Measurements from ENCODE around the gene PICALM.
"Not testable (repeated sequence)": the region's sequence is repeated elsewhere in the genome, so short reads cannot be mapped to it uniquely, and the experiment has no call there.

Gene PICALM

GRCh38 chr11:85970593-85970992 is 98.3 kb downstream of the PICALM start:
- no peak for DNase-seq

GRCh38 chr11:85967457-85967856 is 101.4 kb downstream of the PICALM start:
- no peak for DNase-seq

DNA sequence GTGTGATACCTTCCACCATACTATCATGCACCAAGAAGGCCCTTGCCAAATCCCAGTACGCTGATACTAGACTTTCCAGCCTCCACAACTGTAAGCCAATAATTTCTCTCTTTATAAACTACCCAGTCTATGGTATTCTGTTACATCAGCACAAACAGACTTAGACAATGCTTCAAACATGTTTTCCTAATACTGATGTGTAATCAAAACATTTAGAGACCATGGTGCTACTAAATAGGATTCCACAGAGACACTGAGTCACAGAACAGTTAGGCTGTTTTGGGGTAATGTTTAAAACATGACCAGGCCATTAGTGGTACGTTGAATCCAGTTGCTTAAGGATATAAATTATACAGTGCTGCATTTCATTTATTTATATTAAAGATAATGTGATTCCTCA is 103.7 kb downstream of the PICALM start:
- DNase-seq: peak; percentile 25

DNA sequence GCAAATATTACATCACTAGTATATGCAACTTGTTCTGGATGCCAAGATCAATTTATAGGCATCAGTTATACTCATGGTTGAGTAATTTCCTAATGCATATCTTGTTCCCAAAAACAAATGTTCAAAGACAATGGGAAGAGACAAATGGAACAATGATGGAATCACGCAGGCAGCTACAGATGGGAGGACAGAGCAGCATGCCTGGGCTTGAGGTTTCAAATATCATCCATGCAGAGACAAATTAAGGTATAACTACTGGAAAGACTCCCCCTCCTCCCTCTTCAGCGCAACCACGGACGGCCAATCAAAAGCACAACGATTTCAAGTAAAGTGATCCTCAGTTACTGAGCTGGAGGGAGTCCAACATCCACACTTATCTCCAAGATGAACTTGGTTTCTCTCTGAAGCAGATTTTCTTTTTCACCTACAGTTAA is 106.9 kb downstream of the PICALM start:
- DNase-seq: peak; percentile 71

DNA sequence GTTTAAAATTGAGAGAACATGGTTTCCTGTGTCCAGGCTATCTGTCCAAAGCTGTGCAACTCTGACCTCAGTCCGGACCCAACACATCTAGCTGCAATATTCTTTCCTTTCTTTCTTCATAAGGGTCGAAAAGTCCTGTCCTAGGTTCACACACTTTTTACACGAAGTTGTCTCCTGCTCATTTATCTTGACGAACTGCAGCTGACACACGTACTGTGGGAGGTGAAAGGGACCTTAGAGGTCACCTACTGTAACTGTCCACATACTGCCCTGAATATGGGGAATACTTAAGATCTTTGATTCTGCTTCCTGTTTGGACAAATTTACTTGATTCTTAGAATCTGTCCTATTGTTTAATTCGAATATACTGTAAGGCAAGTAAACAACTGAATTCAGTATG is 107.8 kb downstream of the PICALM start:
- DNase-seq: no peak

DNA sequence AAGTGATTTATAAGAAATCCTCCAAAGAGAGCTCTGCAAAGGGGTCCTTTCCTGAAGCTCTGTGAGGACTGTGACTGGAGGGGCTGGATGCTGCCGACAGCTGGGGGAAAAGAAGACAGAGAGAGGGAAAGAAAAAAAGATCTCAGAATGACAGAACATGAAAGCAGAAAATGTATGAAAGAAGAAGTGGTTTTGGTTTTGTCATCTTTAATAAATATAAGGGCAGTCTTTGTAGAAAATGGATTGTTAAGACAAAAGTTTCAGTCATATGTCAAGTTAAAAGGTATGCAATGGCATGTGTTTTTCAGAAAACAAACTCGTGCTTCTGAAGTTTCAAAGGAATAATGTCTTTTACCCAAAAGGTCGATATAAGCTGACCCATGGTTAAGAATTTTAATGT is 108.2 kb downstream of the PICALM start:
- no peak for DNase-seq

DNA sequence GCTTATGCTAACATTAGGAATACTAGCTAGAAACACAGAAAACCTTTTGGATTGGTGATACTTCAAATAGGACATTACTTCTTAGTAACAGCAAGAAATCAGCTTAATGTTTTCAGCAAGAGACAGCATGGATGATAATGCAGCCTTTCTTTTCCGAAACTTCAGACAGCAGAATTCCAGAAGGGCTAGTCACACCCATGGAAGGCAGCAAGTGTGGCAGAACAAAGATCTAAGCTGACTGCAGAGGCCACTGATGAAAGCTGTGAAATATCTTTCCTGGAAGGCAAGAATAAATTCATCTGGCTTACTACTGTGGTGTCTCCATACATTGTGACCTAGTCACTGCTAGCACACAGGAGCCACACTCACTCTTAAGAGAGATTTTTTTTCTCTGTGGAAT is 113.4 kb downstream of the PICALM start:
- peak; percentile 91 for DNase-seq

DNA sequence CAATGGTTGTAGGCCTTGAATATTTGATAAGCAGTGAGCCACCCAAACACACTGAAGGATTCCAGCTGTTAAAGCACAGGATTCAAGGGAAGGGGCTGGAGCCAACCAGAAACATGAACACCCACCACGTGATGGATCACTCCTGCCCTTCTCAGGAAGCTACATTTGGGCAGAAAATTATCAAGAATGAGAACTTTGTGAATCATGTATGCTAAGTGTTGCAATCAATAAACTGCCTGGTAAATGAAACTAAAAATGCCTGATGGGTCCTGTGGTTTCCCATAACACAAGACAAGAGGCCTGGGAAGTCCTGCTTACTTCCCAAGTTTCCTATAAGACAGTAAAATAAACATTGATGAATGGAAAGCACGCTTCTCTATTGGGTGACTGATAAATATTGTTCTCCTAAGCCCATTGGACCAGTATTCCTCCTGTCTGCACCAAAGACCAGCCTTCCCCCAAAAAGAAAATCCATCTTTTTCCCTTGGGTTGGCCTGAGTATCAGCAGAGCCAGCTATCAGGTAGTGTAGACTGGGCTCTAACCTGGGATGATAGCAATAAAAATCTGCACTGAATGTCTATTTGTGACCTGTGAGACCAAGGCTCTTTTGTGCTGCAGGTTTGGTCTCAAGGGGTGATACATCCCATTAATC is 115.3 kb downstream of the PICALM start:
- DNase-seq: peak; percentile 31

DNA sequence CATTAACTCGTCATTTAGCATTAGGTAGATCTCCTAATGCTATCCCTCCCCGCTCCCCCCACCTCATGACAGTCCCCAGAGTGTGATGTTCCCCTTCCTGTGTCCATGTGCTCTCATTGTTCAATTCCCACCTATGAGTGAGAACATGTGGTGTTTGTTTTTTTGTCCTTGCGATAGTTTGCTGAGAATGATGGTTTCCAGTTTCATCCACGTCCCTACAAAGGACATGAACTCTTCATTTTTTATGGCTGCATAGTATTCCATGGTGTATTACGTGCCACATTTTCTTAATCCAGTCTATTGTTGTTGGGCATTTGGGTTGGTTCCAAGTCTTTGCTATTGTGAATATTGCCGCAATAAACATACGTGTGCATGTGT is 116.8 kb downstream of the PICALM start:
- DNase-seq: not testable (repeated sequence)

- DNase-seq: no peak
These were observed 117.3 kb downstream of the PICALM start for GRCh38 chr11:85951428-85952107.

- no peak for DNase-seq
These were observed 117.9 kb downstream of the PICALM start for GRCh38 chr11:85951049-85951405.

DNA sequence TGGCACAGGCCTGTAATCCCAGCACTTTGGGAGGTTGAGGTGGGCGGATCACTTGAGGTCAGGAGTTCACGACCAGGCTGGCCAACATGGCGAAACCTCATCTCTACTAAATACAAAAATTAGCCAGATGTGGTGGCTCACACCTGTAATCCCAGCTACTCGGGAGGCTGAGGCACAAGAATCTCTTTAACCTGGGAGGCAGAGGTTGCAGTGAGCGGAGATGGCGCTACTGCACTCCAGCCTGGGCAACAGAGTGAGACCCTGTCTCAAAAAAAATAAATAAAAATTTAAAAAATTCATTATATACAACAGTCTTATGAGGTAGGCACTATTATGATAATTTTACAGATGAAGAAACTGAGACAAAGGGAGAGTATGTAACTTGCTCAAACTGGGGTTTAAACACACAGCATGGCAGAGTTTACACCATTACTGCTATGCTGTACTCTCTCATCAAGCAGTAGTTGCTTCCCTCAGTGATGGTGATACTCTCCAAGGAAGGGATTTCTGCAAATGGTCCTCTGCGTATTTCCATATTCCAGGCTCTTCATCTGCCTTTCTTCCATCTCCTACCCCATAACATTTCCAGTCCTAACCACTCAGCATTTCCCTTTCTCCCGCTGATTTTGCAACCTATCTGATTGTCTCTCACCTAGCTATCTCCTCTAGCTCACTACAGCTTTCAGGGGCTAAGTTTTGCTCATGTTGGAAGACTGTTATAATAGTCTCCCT is 118.4 kb downstream of the PICALM start:
- no peak for DNase-seq

- no peak for DNase-seq
These were observed 119.1 kb downstream of the PICALM start for GRCh38 chr11:85949798-85950197.

GRCh38 chr11:85948884-85949283 is 120.0 kb downstream of the PICALM start:
- DNase-seq: no peak

GRCh38 chr11:85947431-85948272 is 121.2 kb downstream of the PICALM start:
- peak; percentile 89 for DNase-seq

GRCh38 chr11:85946221-85946620 is 122.7 kb downstream of the PICALM start:
- no peak for DNase-seq

- no peak for DNase-seq
These were observed 123.1 kb downstream of the PICALM start for GRCh38 chr11:85945788-85946187.

- no peak for DNase-seq
These were observed 123.6 kb downstream of the PICALM start for GRCh38 chr11:85945296-85945695.

DNA sequence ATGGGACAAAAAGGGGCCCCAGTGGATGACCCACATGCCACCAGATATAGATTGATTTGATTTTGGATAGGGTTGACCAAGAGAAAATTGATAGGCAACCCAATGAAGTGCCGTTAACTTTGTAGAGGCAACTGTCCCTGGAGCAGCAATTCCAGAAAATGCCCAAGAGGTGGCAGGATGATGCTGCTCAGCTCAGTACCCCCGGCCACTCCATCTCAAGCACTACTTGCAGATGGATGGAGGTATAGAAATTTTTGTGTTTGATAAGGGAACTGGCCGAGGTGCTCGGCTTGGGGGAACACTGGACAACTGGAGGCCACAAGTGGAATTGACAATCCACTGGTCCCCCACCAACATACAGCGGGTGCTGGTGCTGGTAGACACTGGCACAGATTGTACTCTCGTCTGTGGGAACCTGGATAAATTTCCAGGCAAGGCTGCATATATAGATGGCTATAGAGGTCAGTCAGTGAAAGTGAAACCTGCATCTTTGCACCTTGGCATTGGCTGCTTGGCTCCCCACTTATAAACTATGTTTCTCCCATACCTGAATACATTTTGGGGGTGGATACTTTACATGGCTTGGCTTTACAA is 127.4 kb downstream of the PICALM start:
- DNase-seq: peak; percentile 66

- DNase-seq: no peak
These were observed 129.5 kb downstream of the PICALM start for GRCh38 chr11:85939099-85940015.

DNA sequence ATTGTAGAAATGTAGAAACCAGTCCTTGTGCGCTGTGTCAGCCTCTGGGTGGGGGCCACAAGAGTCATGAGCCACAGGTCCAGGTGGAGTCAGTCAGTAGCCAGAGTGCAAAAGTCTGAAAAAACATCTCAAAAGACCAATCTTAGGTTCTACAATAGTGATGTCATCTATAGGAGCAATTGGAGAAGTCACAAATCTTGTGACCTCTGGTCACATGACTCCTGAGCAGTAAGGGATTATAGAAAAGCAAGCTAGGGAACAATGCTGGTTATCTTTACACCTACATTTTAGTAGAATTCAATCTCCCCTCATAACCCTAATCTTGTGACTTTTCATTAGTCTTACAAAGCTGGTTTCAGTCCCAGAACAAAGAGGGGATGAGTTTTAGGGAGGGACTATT is 131.0 kb downstream of the PICALM start:
- no peak for DNase-seq
